ENCODE measurements around the gene AMIGO2.

AMIGO2 gene

GRCh38 chr12:47078733-47079467 lies 859 bp downstream of the AMIGO2 start:
- DNase-seq (ENCODE audit: low spot score) = peak; percentile 17
- no peak for TF ChIP-seq CTCF (IDR thresholded peaks at IDR 0.05; ENCODE audit: extremely low read depth, missing control alignments)

GRCh38 chr12:47078086-47078395 lies 1.7 kb downstream of the AMIGO2 start:
- TF ChIP-seq CTCF (IDR thresholded peaks at IDR 0.05; ENCODE audit: extremely low read depth, missing control alignments) = no peak
- DNase-seq (ENCODE audit: low spot score) = no peak

GRCh38 chr12:47077206-47078085 lies 2.3 kb downstream of the AMIGO2 start:
- DNase-seq (ENCODE audit: low spot score) = no peak
- no peak for TF ChIP-seq CTCF (IDR thresholded peaks at IDR 0.05; ENCODE audit: extremely low read depth, missing control alignments)

- DNase-seq (ENCODE audit: low spot score) = no peak
- TF ChIP-seq CTCF (IDR thresholded peaks at IDR 0.05; ENCODE audit: extremely low read depth, missing control alignments) = no peak
These were observed 4.3 kb downstream of the AMIGO2 start for GRCh38 chr12:47075192-47076084.

GRCh38 chr12:47074757-47075156 lies 5.0 kb downstream of the AMIGO2 start:
- TF ChIP-seq CTCF (IDR thresholded peaks at IDR 0.05; ENCODE audit: extremely low read depth, missing control alignments) = no peak
- DNase-seq (ENCODE audit: low spot score) = no peak

- DNase-seq (ENCODE audit: low spot score) = no peak
These were observed 5.8 kb downstream of the AMIGO2 start for GRCh38 chr12:47073951-47074350.

More at GRCh38 chr12:47073951-47074350, 5.8 kb downstream of the AMIGO2 start:
- no peak for TF ChIP-seq CTCF (IDR thresholded peaks at IDR 0.05; ENCODE audit: extremely low read depth, missing control alignments)

All from GM20000 (cell line).